LNCaP clone FGC (cell line): ENCODE measurements around the gene EHBP1.
"Not testable (repeated sequence)": the region's sequence is repeated elsewhere in the genome, so short reads cannot be mapped to it uniquely, and the experiment has no call there.

Source experiments
- DNase-seq: peaks from one replicate; pipeline ENCODE4 v3.0.0-alpha.2; 2011; ENCODE audit warnings: low read depth
- H3K4me3 ChIP-seq: 2 replicates; pipeline ENCODE4 v1.5.1; 2011; ENCODE audit warnings: mild to moderate bottlenecking, low read depth, low read length, control low read depth
- CTCF ChIP-seq: IDR thresholded peaks from 2 replicates; pipeline ENCODE4 v1.5.1; 2012; ENCODE audit warnings: mild to moderate bottlenecking; ENCODE audit not compliant: control insufficient read depth, insufficient read depth; ENCODE audit errors: extremely low read depth

Gene EHBP1

GRCh38 chr2:63012541-63012940 is 307.0 kb downstream of the EHBP1 start:
- no peak for TF ChIP-seq CTCF
- no peak for DNase-seq

GRCh38 chr2:63013438-63013837 is 307.9 kb downstream of the EHBP1 start:
- TF ChIP-seq CTCF: no peak

More at GRCh38 chr2:63012541-63012940, 307.0 kb downstream of the EHBP1 start:
- no peak overlapping the region for H3K4me3 ChIP-seq

GRCh38 chr2:63015389-63015788 is 309.9 kb downstream of the EHBP1 start:
- no peak for DNase-seq
- no peak overlapping the region for H3K4me3 ChIP-seq
- TF ChIP-seq CTCF: no peak

More at GRCh38 chr2:63013438-63013837, 307.9 kb downstream of the EHBP1 start:
- no peak for DNase-seq
- H3K4me3 ChIP-seq: no peak overlapping the region

GRCh38 chr2:63018439-63018838 is 312.9 kb downstream of the EHBP1 start:
- TF ChIP-seq CTCF: no peak
- DNase-seq: no peak
- H3K4me3 ChIP-seq: no peak overlapping the region

GRCh38 chr2:63019686-63020085 is 314.2 kb downstream of the EHBP1 start:
- H3K4me3 ChIP-seq, DNase-seq: not testable (repeated sequence)

- TF ChIP-seq CTCF: peak; percentile 48
- DNase-seq: no peak
- no peak overlapping the region for H3K4me3 ChIP-seq
Measured at GRCh38 chr2:63023444-63023843, 317.9 kb downstream of the EHBP1 start.

- no peak overlapping the region for H3K4me3 ChIP-seq
- TF ChIP-seq CTCF: no peak
- DNase-seq: no peak
Measured at GRCh38 chr2:63027220-63027619, 321.7 kb downstream of the EHBP1 start.

GRCh38 chr2:63029058-63029457 is 323.5 kb downstream of the EHBP1 start:
- no peak for TF ChIP-seq CTCF
- no peak for DNase-seq
- no peak overlapping the region for H3K4me3 ChIP-seq
